ENCODE results near the gene HMGB1.

GRCh38 chr13:30479154-30479882 is 13.6 kb upstream of the HMGB1 start:
- no peak for TF ChIP-seq CTCF (conservative IDR thresholded peaks at IDR 0.05; ENCODE audit: low read length)
- no peak for TF ChIP-seq EZH2phosphoT487 (IDR thresholded peaks at IDR 0.05; ENCODE audit: borderline replicate concordance)
